Tibial nerve (tissue), 4 donors: ENCODE measurements around the gene DENND1A.

ENCODE experiments used
- EP300 ChIP-seq, 2 donors: sonication (generic); formaldehyde crosslinking; IDR thresholded peaks; one replicate each; pipeline ENCODE4 v1.6.1; 2017; ENCODE audit warnings: antibody characterized with exemption in 2 of 2, mild to moderate bottlenecking in 1 of 2
- POLR2A ChIP-seq, 2 donors: fragments of 450-650 bp; IDR thresholded peaks; one replicate each; pipeline ENCODE4 v1.6.1; 2017; ENCODE audit warnings: antibody characterized with exemption in 2 of 2, mild to moderate bottlenecking in 2 of 2, moderate library complexity in 2 of 2
- TF ChIP-seq, protein P1 (sequence below), 5 experiments: fragments of 200-600 bp in 3 of 5; fragments of 450-650 bp in 2 of 5; sonication (generic) in 3 of 5; IDR thresholded peaks; one replicate each; pipeline ENCODE4 v1.5.1; 2016 to 2019; ENCODE audit warnings: antibody characterized with exemption in 5 of 5, mild to moderate bottlenecking in 3 of 5, moderate library complexity in 2 of 5

DNA sequence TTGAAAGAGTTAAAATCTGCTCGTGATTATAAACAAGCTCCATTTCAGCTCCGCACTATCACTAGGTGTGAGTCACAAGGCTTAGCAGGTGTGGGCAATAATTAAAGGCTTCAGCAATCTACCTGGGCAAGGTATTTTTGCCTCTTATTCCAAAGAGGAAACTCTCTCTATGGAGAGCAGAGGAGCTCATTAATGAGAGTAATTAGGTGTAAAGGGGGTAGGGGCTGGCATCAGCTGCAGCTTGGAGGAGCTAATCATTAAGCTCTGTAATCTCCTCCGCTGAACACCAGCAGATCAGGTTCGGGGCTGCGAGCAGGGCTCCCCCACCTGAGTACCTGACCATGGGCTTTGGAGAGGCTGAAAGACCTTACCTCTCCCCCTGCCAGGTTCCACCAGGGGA lies 444.7 kb downstream of the DENND1A start:
- TF ChIP-seq, protein P1, sequence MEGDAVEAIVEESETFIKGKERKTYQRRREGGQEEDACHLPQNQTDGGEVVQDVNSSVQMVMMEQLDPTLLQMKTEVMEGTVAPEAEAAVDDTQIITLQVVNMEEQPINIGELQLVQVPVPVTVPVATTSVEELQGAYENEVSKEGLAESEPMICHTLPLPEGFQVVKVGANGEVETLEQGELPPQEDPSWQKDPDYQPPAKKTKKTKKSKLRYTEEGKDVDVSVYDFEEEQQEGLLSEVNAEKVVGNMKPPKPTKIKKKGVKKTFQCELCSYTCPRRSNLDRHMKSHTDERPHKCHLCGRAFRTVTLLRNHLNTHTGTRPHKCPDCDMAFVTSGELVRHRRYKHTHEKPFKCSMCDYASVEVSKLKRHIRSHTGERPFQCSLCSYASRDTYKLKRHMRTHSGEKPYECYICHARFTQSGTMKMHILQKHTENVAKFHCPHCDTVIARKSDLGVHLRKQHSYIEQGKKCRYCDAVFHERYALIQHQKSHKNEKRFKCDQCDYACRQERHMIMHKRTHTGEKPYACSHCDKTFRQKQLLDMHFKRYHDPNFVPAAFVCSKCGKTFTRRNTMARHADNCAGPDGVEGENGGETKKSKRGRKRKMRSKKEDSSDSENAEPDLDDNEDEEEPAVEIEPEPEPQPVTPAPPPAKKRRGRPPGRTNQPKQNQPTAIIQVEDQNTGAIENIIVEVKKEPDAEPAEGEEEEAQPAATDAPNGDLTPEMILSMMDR (IDR thresholded peaks at IDR 0.05): no peak
- TF ChIP-seq EP300 (IDR thresholded peaks at IDR 0.05) (no peak), POLR2A (IDR thresholded peaks at IDR 0.05) (no peak)
